ENCODE data around the gene DDX49.

The DDX49 gene

DNA sequence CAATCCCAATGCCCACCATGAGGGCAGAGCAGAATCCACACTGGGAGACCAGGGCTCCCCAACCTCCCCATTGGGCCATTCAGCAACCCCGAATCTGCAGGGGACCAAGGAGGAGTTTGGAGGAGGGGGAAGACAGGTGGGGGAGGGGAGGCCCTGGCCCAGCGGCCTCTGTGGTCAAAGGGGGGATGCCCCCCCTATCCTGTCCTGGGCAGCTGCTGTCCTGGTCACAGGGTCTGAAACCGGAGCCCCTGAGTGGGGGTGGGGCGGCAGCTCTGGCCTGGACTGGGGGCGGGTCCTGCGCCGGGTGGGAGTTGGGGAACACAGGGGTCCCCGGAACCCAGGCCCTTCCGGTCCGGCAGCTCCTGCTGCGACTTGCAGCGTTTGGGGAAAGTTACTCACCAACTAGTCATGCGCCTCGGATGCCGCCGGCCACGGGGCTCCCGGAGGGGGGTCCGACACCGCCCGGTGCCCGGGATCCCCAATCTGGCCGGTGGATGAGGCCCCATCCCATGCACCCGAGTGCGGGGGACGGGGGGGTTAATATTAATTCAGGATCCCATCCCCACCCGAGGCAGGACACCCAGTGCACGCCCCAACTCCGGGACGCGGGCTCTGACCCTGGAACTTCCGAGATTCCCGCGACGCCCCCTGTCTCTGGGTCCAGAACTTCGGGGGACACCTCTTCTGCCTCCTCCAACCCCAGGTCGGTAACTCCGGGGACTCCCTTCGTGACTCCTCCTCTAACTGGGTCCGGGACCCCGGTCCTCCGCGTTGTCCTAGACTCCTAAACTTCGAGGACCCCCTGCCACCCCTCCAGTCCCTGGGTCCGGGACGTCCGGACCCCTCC, 20.6 kb downstream of the DDX49 start:
- TF ChIP-seq, protein P1, sequence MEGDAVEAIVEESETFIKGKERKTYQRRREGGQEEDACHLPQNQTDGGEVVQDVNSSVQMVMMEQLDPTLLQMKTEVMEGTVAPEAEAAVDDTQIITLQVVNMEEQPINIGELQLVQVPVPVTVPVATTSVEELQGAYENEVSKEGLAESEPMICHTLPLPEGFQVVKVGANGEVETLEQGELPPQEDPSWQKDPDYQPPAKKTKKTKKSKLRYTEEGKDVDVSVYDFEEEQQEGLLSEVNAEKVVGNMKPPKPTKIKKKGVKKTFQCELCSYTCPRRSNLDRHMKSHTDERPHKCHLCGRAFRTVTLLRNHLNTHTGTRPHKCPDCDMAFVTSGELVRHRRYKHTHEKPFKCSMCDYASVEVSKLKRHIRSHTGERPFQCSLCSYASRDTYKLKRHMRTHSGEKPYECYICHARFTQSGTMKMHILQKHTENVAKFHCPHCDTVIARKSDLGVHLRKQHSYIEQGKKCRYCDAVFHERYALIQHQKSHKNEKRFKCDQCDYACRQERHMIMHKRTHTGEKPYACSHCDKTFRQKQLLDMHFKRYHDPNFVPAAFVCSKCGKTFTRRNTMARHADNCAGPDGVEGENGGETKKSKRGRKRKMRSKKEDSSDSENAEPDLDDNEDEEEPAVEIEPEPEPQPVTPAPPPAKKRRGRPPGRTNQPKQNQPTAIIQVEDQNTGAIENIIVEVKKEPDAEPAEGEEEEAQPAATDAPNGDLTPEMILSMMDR (IDR thresholded peaks at IDR 0.05; ENCODE audit: low read length, missing control alignments): no peak
- peak overlapping the region; percentile 93 for H3K4me3 ChIP-seq (replicated peaks; ENCODE audit: low read depth, low read length)
- DNase-seq (ENCODE audit: low read depth): peak; percentile 33

DNA sequence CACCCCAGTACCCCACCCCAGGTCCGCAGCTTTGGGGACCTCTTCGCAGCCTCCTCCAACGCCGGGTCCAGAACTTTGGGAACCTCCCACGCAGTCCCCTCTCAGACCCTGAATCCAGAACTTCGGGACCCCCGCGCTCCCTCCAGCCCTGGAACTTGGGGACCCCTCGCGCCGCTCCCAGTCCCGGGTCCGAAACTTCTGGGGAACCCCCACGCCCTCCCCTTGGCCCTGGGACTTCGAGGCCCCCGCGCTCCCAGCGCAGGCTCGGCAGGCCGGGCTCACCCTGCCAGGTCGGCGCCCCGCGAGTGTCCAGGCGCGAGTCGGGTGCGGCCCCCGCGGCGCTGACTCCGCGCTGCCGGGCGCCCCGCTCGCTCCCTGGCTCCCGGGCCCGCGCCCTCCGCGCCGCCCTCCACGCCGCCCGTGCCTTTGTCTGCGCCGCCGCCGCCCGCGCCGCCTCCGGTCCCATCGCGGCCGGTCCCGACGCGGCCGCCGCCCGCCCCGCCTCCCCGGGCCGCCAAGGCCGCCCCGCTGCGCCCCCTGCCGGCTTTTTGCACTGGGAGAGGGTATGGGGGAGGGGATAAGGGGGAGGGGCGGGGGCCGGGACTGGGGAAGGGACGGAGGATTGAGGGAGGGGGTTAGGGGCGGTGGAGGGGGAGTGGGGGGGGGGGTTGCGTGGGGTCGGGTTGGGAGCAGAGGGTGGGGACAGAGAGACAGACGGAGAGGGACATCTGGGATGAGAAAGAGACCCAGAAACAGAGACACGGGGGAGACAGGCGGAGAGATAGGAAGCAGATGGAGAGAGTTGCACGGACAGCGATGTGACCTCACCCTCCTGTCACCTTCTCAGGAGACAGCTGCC, 21.5 kb downstream of the DDX49 start, which contains the start of gene HOMER3:
Gene HOMER3 (minus strand): TSS at position 449 of the 859 bp plus-strand sequence. CDS start 2,235 bp downstream, outside the sequence.
- DNase-seq (ENCODE audit: low read depth): peak; percentile 56
- TF ChIP-seq, protein P1 (IDR thresholded peaks at IDR 0.05; ENCODE audit: low read length, missing control alignments): peak; percentile 14
- peak within 1 kb of the TSS; percentile 93 for H3K4me3 ChIP-seq (replicated peaks; ENCODE audit: low read depth, low read length)

- peak overlapping the region; percentile 44 for H3K4me3 ChIP-seq (replicated peaks; ENCODE audit: low read depth, low read length)
- DNase-seq (ENCODE audit: low read depth): no peak
- TF ChIP-seq, protein P1 (IDR thresholded peaks at IDR 0.05; ENCODE audit: low read length, missing control alignments): no peak
Observed at GRCh38 chr19:18941628-18942354, 22.3 kb downstream of the DDX49 start.

DNA sequence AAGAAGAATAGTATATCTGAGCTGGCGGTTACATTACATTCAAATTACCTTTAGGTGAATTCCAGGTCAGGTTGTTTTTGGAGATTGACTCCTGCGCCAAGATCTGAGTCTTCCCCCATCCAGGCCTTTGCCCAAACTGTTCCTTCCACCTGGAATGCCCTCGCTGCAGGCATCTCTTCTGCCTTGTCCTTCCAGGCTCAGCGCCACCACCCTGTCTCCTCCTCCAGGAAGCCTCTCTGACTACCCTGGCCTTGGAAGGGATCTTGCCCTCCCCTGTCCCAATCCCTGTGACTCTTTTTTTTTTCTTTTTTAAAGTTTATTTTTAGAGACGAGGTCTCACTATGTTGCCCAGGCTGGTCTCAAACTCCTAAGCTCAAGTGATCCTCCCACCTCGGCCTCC, 23.2 kb downstream of the DDX49 start:
- no peak for DNase-seq (ENCODE audit: low read depth)
- TF ChIP-seq, protein P1 (IDR thresholded peaks at IDR 0.05; ENCODE audit: low read length, missing control alignments): no peak
- no peak overlapping the region for H3K4me3 ChIP-seq (replicated peaks; ENCODE audit: low read depth, low read length)

DNA sequence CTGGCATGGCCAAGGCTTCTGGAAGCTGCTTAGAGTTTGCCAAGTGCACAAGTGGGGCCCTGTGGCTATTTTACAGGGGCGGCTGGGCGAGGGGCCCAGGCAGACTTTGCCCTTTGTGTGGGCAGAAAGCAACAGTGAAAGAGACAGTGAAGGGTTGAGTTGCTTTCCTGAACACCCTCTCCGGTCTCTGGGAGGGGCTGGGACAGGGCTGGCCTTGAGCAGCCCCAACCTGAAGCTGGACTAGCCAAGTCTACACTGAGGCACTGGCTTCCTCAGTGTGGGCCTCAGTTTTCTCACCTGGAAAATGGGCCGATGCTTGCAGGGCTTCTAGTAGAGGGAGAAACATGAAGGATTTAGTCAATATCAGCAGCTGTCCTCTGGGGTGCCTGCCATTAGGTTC, 23.9 kb downstream of the DDX49 start:
- TF ChIP-seq, protein P1 (IDR thresholded peaks at IDR 0.05; ENCODE audit: low read length, missing control alignments): no peak
- H3K4me3 ChIP-seq (replicated peaks; ENCODE audit: low read depth, low read length): no peak overlapping the region
- no peak for DNase-seq (ENCODE audit: low read depth)

DNA sequence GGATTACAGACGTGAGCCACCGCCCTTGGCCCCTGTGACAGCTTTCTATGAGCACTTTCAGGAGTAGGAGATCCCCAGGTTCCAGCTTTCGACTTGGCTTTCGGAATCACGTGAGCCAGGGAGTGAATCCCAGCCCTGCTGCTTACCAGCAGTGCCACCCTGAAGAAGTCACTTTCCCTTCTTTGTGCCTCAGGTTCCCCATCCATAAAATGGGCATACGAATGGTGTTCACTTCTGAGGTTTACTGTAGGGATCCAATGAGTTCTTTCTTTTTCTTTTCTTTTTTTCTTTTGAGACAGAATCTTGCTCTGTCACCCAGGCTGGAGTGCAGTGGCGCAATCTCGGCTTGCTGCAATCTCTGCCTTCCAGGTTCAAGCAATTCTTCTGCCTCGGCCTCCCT, 25.8 kb downstream of the DDX49 start:
- DNase-seq (ENCODE audit: low read depth): no peak
- TF ChIP-seq, protein P1 (IDR thresholded peaks at IDR 0.05; ENCODE audit: low read length, missing control alignments): no peak
- H3K4me3 ChIP-seq (replicated peaks; ENCODE audit: low read depth, low read length): no peak overlapping the region

All from fibroblast of pulmonary artery (primary cell).